H1 (cell line): ENCODE data around the gene LRBA. TPM values are rescaled to one million over a fixed set of nuclear protein-coding genes. Genes with fewer than 3 reads are reported as not detected.

ENCODE experiments used
- ASH2L ChIP-seq: fragments of 200-600, 300-600 bp; sonication (generic); IDR thresholded peaks from one replicate; pipeline ENCODE4 v1.7.1; 2017; ENCODE audit warnings: low read length
- CBX5 ChIP-seq: fragments of 300-800, 300-1000 bp; sonication (generic); IDR thresholded peaks from 2 replicates; pipeline ENCODE4 v1.7.1; 2016; ENCODE audit warnings: antibody characterized with exemption, low read length, low read depth
- CREB1 ChIP-seq: IDR thresholded peaks from 2 replicates; pipeline ENCODE4 v1.6.1; 2012; ENCODE audit warnings: inconsistent platforms
- CTBP2 ChIP-seq: IDR thresholded peaks from 2 replicates; pipeline ENCODE4 v1.7.0; 2011; ENCODE audit warnings: borderline replicate concordance, mild to moderate bottlenecking, moderate library complexity, mixed read lengths, low read length; ENCODE audit not compliant: insufficient read depth, insufficient read length
- CTCF ChIP-seq, 3 experiments: IDR thresholded peaks; 1 replicate in 2 of 3; 2 replicates in 1 of 3; pipeline versions ENCODE4 v1.5.1 to v1.6.1; 2011; ENCODE audit warnings: low read length in 3 of 3, mild to moderate bottlenecking in 3 of 3, inconsistent platforms in 2 of 3, low read depth in 1 of 3, moderate library complexity in 1 of 3; ENCODE audit not compliant: insufficient read depth in 1 of 3; ENCODE audit errors: control extremely low read depth in 1 of 3
- EGR1 ChIP-seq: IDR thresholded peaks from 2 replicates; pipeline ENCODE4 v1.6.1; 2011; ENCODE audit warnings: low read depth, low read length, borderline replicate concordance
- FOSL1 ChIP-seq: IDR thresholded peaks from 2 replicates; pipeline ENCODE4 v1.6.1; 2011; ENCODE audit warnings: mild to moderate bottlenecking, low read depth, low read length, moderate library complexity; ENCODE audit not compliant: insufficient read depth
- GTF2F1 ChIP-seq: IDR thresholded peaks from 2 replicates; pipeline ENCODE4 v1.6.1; 2012; ENCODE audit warnings: low read depth, low read length, improper control_type of control experiment, borderline replicate concordance
- HDAC2 ChIP-seq, 2 experiments: fragments of 300-600 bp in 1 of 2; sonication (generic) in 1 of 2; IDR thresholded peaks; 2 replicates each; pipeline ENCODE4 v1.6.1; 2011 to 2012; ENCODE audit warnings: low read depth in 2 of 2, low read length in 2 of 2, mild to moderate bottlenecking in 2 of 2, moderate library complexity in 2 of 2, borderline replicate concordance in 1 of 2, inconsistent platforms in 1 of 2
- KDM4A ChIP-seq: IDR thresholded peaks from one replicate; pipeline ENCODE4 v1.7.1; 2012; ENCODE audit warnings: low read depth, mild to moderate bottlenecking, moderate library complexity, low read length, inconsistent platforms; ENCODE audit not compliant: severe bottlenecking
- PHF8 ChIP-seq: fragments of 200-600 bp; sonication (generic); conservative IDR thresholded peaks from 2 replicates; pipeline ENCODE4 v1.7.1; 2012; ENCODE audit warnings: low read depth, mild to moderate bottlenecking, inconsistent platforms, low read length, moderate library complexity
- POLR2A ChIP-seq, 2 experiments: IDR thresholded peaks; 1 replicate in 1 of 2; 2 replicates in 1 of 2; pipeline ENCODE4 v1.6.1; 2011; ENCODE audit warnings: low read depth in 2 of 2, low read length in 2 of 2, mild to moderate bottlenecking in 2 of 2; ENCODE audit errors: control extremely low read depth in 1 of 2
- SAP30 ChIP-seq: fragments of 300-600 bp; sonication (generic); IDR thresholded peaks from 2 replicates; pipeline ENCODE4 v1.7.1; 2012; ENCODE audit warnings: low read length, moderate library complexity, mild to moderate bottlenecking, inconsistent platforms; ENCODE audit not compliant: insufficient read depth, insufficient replicate concordance
- SP1 ChIP-seq: IDR thresholded peaks from 2 replicates; pipeline ENCODE4 v1.6.1; 2011; ENCODE audit warnings: low read depth, low read length
- SP2 ChIP-seq: IDR thresholded peaks from 2 replicates; pipeline ENCODE4 v1.6.1; 2012; ENCODE audit warnings: mild to moderate bottlenecking, low read length, inconsistent platforms
- SP4 ChIP-seq: IDR thresholded peaks from 2 replicates; pipeline ENCODE4 v1.6.1; 2012; ENCODE audit warnings: low read length, inconsistent platforms
- SUZ12 ChIP-seq: fragments of 200-600 bp; sonication (generic); IDR thresholded peaks from 2 replicates; pipeline ENCODE4 v1.6.1; 2012; ENCODE audit warnings: mild to moderate bottlenecking, inconsistent platforms, low read length, moderate library complexity, mixed read lengths
- TAF1 ChIP-seq: IDR thresholded peaks from 2 replicates; pipeline ENCODE4 v1.6.1; 2011; ENCODE audit warnings: mild to moderate bottlenecking, low read depth, low read length
- TAF7 ChIP-seq: optimal IDR thresholded peaks from 2 replicates; pipeline ENCODE3; 2011; ENCODE audit warnings: low read depth, mild to moderate bottlenecking, inconsistent platforms, low read length, moderate library complexity, borderline replicate concordance
- TBP ChIP-seq: IDR thresholded peaks from 2 replicates; pipeline ENCODE4 v1.6.1; 2011; ENCODE audit warnings: low read depth, low read length, improper control_type of control experiment
- YY1 ChIP-seq: IDR thresholded peaks from 2 replicates; pipeline ENCODE4 v1.6.1; 2011; ENCODE audit warnings: low read depth, mild to moderate bottlenecking, low read length
- polyA plus RNA-seq, 7 experiments: library from polyadenylated mRNA; depleted of rRNA in 3 of 7; stranded (reverse) in 5 of 7; unstranded in 2 of 7; fragments of >200 nt in 5 of 7; fragments of 200-250 nt in 2 of 7; gene quantifications; 1 replicate in 5 of 7; 2 replicates in 1 of 7; 4 replicates in 1 of 7; pipeline versions ENCODE4 v1.2.1 to v1.2.3, GENCODE V29; 2011 to 2013; ENCODE audit warnings: missing spikeins in 2 of 7, mixed read lengths in 2 of 7
- total RNA-seq: library from RNA; stranded (reverse); fragmentation: NEBNext Ultra II Directional; extraction: Animal tissue kit (Norgen Biotek cat#: 25700); gene quantifications from 2 replicates; pipeline ENCODE4 v1.2.1, GENCODE V29; 2021

The LRBA gene
- total and polyA plus RNA-seq, 2 of the 8 experiments (the other 6 are each of a cell fraction or from before 2014, with no cell fraction given) = 54.6 to 83.2 TPM

- TF ChIP-seq PHF8 (peak; percentile 95), CTBP2 (no peak), POLR2A (IDR thresholded peaks at IDR 0.05; ENCODE audit: control extremely low read depth in 1 of 2, low read depth in 2 of 2, low read length in 2 of 2) (peak; percentile 63 to 93), SP2 (no peak), TBP (peak; percentile 54), HDAC2 (IDR thresholded peaks at IDR 0.05; ENCODE audit: borderline replicate concordance in 1 of 2, low read depth in 2 of 2, low read length in 2 of 2) (peak in 1 of 2 experiments; percentile 90; a peak in 3 of 4 replicates), CTCF (IDR thresholded peaks at IDR 0.05; ENCODE audit: control extremely low read depth in 1 of 3, insufficient read depth in 1 of 3, low read depth in 1 of 3, low read length in 3 of 3) (no peak), TAF1 (peak; percentile 78), SUZ12 (no peak), FOSL1 (no peak), CBX5 (no peak), EGR1 (0 out of 2 replicates have a peak, but pooled peaks have one; percentile 3), SP4 (no peak), GTF2F1 (0 out of 2 replicates have a peak, but pooled peaks have one; percentile 19), YY1 (peak; percentile 93), TAF7 (peak; percentile 64), SP1 (0 out of 2 replicates have a peak, but pooled peaks have one; percentile 10), ASH2L (peak; percentile 82), SAP30 (peak; percentile 70), CREB1 (peak; percentile 53), KDM4A (peak; percentile 39)
These were observed 619 bp upstream of the LRBA start (continued) for GRCh38 chr4:151015459-151016347.
